ENCODE measurements around the gene SORT1.
"Not testable (repeated sequence)": the region's sequence is repeated elsewhere in the genome, so short reads cannot be mapped to it uniquely, and the experiment has no call there.

The SORT1 gene

DNA sequence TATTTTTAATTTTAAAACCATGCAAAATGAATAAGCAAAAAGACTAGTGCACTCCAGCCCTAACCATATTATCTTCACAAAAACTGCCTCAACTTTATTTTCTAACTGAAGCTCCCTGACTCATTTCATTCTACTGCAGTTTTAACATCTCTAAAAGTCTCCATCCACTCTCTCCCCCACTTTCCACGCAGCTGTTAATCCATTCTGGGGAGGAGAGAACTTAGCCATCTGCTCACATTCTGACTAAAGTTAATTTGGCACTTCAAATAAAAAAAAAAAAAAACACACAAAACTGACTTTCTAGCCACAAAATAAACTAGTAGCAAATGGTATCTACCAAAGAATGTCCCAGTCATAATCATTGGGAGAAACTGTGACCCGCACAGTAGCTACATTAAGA is 85.5 kb downstream of the SORT1 start:
- Mint-ChIP-seq H3K27ac (no peak overlapping the region), H3K4me1 (ENCODE audit: low read depth) (peaks cover 2% of the 10 kb centered on the region), H3K4me3 (no peak overlapping the region)

DNA sequence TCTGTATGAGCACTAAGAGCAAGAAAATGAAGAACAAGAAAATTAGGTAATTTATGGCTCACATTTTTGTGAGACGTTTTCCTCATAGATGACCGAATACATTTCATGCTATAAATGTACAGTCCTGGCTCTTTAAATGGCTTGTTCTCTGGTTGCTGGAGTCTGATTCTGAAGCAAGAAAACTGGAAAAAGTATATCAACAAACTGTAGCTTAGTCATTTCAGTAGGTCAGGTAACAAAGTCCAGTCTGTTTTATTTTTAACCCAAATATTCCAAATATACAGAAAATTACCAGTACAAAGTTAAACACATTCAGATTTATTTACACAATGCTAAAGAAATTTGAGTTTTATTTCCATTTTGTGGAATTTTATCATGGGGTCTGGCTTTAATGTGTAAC is 88.4 kb downstream of the SORT1 start:
- no peaks in the 10 kb centered on the region for H3K9me3 Mint-ChIP-seq
- no peaks in the 10 kb centered on the region for H3K27me3 Mint-ChIP-seq
- no peaks in the 10 kb centered on the region for H3K36me3 Mint-ChIP-seq (ENCODE audit: low read depth)
- no peak overlapping the region for H3K4me3 Mint-ChIP-seq
- H3K4me1 Mint-ChIP-seq (ENCODE audit: low read depth), result peaks cover 3% of the 10 kb centered on the region
- H3K27ac Mint-ChIP-seq, result no peak overlapping the region

More for the DNA sequence above, 85.5 kb downstream of the SORT1 start:
- no peaks in the 10 kb centered on the region for H3K36me3 Mint-ChIP-seq (ENCODE audit: low read depth)
- H3K9me3 Mint-ChIP-seq, result no peaks in the 10 kb centered on the region
- H3K27me3 Mint-ChIP-seq, result no peaks in the 10 kb centered on the region

DNA sequence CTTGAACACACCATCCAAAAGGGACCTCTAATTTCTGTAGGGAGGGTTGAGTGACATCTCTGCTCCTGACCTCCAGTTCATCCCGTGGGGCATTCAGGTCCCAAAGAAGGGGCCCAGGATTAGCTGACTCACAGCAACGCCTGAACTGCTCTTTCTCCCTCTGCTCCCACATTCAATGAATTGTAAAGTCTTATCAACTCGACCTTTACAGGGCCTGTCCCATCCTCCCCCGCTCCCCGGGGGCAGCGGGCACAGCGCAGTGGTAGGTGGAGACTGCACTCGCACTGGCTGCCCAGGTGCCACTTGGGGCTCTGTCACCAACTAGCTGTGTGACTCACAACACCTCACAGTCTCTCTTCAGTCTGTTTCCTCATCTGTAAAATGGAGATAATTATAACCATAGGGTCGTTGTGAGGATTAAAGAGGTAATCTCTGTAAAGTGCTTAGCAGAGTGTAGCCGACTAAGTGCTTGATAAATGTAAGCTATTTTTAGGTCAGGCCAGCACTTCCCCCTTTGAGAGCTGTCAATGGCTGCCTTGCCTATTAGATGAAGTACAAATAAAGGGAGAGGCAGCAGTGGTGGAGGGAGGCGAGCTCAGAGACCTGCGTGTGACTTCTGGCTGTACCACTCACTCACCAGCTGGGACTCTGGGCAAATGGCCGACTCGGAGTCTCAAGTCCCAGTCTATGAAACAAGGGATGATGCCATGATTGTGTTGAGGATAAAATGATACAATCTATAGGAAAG is 90.3 kb downstream of the SORT1 start:
- Mint-ChIP-seq H3K27ac (no peak overlapping the region), H3K4me1 (ENCODE audit: low read depth) (peaks cover 3% of the 10 kb centered on the region), H3K4me3 (no peak overlapping the region), H3K9me3 (no peaks in the 10 kb centered on the region), H3K27me3 (no peaks in the 10 kb centered on the region), H3K36me3 (ENCODE audit: low read depth) (no peaks in the 10 kb centered on the region)

GRCh38 chr1:109306832-109307273 is 90.9 kb downstream of the SORT1 start, which contains the start of gene MYBPHL:
TSS of gene MYBPHL (minus strand) at chr1:109307011. CDS start at chr1:109306991, 20 bp downstream.
- Mint-ChIP-seq H3K27ac (no peak within 1 kb of the TSS), H3K27me3 (no peaks in the 10 kb centered on the region), H3K4me3 (no peak within 1 kb of the TSS), H3K9me3 (no peaks in the 10 kb centered on the region), H3K4me1 (ENCODE audit: low read depth) (peaks cover 3% of the 10 kb centered on the region), H3K36me3 (ENCODE audit: low read depth) (no peaks in the 10 kb centered on the region)

DNA sequence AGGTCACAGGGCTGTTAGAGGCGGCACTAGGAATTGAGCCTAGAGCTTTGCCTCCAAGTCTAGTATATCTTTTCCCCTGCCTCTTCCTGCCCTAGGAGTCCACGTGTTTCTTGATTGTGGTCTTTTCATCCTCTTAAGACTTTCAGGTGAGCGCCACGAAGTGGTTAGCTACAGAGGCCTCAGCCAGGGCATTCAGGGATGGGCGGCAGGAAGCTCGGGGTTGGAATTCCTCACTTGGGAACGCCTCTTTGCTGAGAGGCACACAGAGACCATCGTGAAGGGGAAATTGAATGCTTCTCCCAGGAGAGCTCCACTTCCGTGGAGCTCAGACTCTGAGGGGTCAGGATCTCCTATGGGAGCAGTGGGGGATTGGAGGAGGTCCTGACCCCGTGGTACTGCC is 91.7 kb downstream of the SORT1 start:
- H3K9me3 Mint-ChIP-seq; H3K27me3 Mint-ChIP-seq; H3K36me3 Mint-ChIP-seq (ENCODE audit: low read depth); H3K27ac Mint-ChIP-seq; H3K4me3 Mint-ChIP-seq; H3K4me1 Mint-ChIP-seq (ENCODE audit: low read depth): not testable (repeated sequence)

DNA sequence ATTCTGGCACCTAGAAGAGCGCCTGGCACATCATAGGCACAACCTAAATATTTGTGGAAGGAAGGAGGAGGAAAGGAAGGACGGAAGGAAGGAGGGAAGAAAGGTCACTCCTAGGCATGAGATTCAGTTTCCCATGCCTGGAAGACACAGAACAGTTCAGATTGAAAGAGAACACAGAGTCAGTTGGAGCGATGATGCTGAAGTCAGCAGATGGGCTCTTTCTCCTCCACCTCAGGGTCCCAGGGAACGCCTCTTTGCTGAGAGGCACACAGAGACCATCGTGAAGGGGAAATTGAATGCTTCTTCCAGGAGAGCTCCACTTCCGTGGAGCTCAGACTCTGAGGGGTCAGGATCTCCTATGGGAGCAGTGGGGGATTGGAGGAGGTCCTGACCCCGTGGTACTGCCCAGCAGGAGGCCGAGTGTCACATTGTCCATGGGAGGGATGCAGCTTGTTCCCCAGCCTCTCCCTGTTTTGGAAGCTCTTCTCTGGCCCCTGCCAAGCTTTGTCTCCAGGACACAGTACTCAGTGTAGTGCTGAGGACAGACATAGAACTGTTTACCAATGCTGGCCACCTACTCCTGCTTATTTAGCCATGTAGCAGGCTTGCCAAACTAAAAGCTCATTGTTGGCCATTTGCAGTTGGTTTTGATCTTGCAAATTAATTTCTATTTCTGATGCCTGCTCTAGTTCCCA is 93.3 kb downstream of the SORT1 start:
- Mint-ChIP-seq H3K36me3 (ENCODE audit: low read depth) (no peaks in the 10 kb centered on the region), H3K4me3 (no peak overlapping the region), H3K9me3 (no peaks in the 10 kb centered on the region), H3K4me1 (ENCODE audit: low read depth) (peaks cover 3% of the 10 kb centered on the region), H3K27me3 (no peaks in the 10 kb centered on the region), H3K27ac (no peak overlapping the region)

DNA sequence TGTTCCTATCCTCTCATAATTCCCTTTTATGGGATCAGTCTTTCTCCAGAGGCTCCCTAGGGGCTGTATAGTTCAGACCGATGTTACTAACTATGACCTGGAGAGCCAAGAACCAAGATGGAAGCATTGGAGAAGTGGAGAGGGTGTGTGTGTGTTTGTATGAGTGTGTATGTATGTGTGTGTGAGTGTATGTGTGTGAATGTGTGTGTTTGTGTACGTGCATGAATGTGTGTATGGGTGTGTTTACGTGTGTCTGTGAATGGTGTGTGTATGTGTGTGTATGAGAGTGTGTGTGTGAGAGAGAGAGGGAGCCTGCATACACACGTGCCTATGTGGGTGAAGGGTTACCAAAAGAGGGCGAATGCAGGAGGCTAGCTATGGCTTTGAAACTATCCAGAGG is 95.8 kb downstream of the SORT1 start:
- H3K27ac Mint-ChIP-seq, result no peak overlapping the region

DNA sequence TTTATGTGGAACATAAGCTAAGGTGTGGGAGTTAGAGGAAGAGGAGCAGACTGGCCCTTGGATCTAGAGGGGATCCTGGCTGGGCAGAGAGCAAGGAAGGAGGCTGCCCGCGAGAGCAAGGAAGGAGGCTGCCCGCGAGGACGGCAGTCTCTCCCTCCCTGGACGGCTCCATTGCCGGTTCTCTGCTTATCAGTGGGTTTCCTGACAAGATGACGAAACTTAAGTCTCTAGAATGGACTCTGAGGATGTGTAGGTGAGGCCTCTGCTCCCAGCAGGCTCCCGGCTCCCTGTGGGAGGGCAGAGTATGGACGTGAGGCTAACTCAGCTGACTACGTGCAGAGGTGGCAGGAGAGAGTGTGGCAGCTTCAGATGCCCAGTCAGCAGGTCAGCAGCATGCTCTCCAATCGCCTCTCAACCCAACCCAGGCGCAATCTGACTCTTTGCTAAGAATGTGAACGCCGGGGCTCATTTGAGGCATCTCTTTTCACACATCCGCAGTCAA is 97.0 kb downstream of the SORT1 start:
- Mint-ChIP-seq H3K27ac (no peak overlapping the region), H3K36me3 (ENCODE audit: low read depth) (no peaks in the 10 kb centered on the region), H3K4me3 (no peak overlapping the region), H3K27me3 (no peaks in the 10 kb centered on the region), H3K9me3 (no peaks in the 10 kb centered on the region), H3K4me1 (ENCODE audit: low read depth) (no peaks in the 10 kb centered on the region)

More for the DNA sequence above, 95.8 kb downstream of the SORT1 start:
- Mint-ChIP-seq H3K4me3 (no peak overlapping the region), H3K4me1 (ENCODE audit: low read depth) (no peaks in the 10 kb centered on the region), H3K27me3 (no peaks in the 10 kb centered on the region), H3K9me3 (no peaks in the 10 kb centered on the region), H3K36me3 (ENCODE audit: low read depth) (no peaks in the 10 kb centered on the region)

- no peak overlapping the region for H3K4me3 Mint-ChIP-seq
- H3K9me3 Mint-ChIP-seq, result no peaks in the 10 kb centered on the region
- no peaks in the 10 kb centered on the region for H3K27me3 Mint-ChIP-seq
- no peaks in the 10 kb centered on the region for H3K36me3 Mint-ChIP-seq (ENCODE audit: low read depth)
- H3K4me1 Mint-ChIP-seq (ENCODE audit: low read depth), result no peaks in the 10 kb centered on the region
- H3K27ac Mint-ChIP-seq, result no peak overlapping the region
These were observed 98.0 kb downstream of the SORT1 start for GRCh38 chr1:109299558-109300343.

GRCh38 chr1:109298666-109299557 is 98.8 kb downstream of the SORT1 start:
- Mint-ChIP-seq H3K4me1 (ENCODE audit: low read depth) (no peaks in the 10 kb centered on the region), H3K27ac (no peak overlapping the region), H3K4me3 (no peak overlapping the region), H3K36me3 (ENCODE audit: low read depth) (no peaks in the 10 kb centered on the region), H3K9me3 (no peaks in the 10 kb centered on the region), H3K27me3 (no peaks in the 10 kb centered on the region)

DNA sequence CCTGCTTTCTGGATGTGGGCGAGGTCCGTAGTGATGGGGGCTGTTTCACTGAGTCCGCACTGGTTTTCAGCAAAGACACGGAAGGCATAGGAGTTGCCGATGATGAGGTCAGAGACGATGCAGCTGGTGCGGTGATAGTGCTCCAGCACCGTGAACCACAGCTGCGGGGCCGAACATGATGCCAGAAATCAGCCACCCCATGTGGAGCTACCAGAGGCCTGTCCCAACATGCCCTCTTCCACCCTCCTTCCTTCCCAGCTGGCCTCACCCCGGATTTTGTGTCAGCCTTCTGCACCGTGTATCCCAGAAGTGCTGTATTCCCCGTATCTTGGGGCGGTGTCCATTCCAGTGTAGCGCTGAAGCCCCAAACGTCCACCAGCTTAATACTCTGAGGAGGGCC is 100.9 kb downstream of the SORT1 start:
- Mint-ChIP-seq H3K4me3 (no peak overlapping the region), H3K27ac (no peak overlapping the region), H3K36me3 (ENCODE audit: low read depth) (no peaks in the 10 kb centered on the region), H3K27me3 (no peaks in the 10 kb centered on the region), H3K4me1 (ENCODE audit: low read depth) (no peaks in the 10 kb centered on the region), H3K9me3 (no peaks in the 10 kb centered on the region)

GRCh38 chr1:109295712-109296415 is 101.9 kb downstream of the SORT1 start:
- Mint-ChIP-seq H3K27me3 (no peaks in the 10 kb centered on the region), H3K9me3 (no peaks in the 10 kb centered on the region), H3K27ac (no peak overlapping the region), H3K4me1 (ENCODE audit: low read depth) (no peaks in the 10 kb centered on the region), H3K36me3 (ENCODE audit: low read depth) (no peaks in the 10 kb centered on the region), H3K4me3 (no peak overlapping the region)

GRCh38 chr1:109294481-109294880 is 103.2 kb downstream of the SORT1 start:
- Mint-ChIP-seq H3K27ac (no peak overlapping the region), H3K4me3 (no peak overlapping the region), H3K36me3 (ENCODE audit: low read depth) (no peaks in the 10 kb centered on the region), H3K27me3 (no peaks in the 10 kb centered on the region), H3K4me1 (ENCODE audit: low read depth) (no peaks in the 10 kb centered on the region), H3K9me3 (no peaks in the 10 kb centered on the region)

DNA sequence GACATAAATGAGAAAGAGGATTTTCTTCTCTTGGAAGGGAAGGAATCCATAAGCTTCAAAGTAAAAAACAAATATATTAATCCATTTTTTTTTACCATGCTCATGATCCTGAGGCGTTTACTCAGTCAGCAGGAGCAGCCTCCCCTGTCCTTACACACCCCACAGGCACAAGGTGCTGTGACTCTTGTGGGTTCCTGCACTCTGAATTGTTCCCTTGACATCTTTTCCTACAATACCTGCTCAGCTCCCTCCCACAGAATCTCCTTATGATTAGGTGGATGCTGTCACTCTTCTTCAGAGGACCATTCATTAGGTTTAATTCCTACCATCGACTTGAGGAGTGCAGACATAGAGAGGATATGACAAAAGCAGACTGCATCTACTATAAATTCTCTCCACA is 104.7 kb downstream of the SORT1 start:
- no peaks in the 10 kb centered on the region for H3K36me3 Mint-ChIP-seq (ENCODE audit: low read depth)
- no peaks in the 10 kb centered on the region for H3K4me1 Mint-ChIP-seq (ENCODE audit: low read depth)
- H3K4me3 Mint-ChIP-seq, result no peak overlapping the region
- no peaks in the 10 kb centered on the region for H3K9me3 Mint-ChIP-seq
- H3K27ac Mint-ChIP-seq, result no peak overlapping the region
- H3K27me3 Mint-ChIP-seq, result peaks cover 4% of the 10 kb centered on the region

All from stimulated activated naive CD8-positive, alpha-beta T cell treated with anti-CD3 and anti-CD28 coated beads, Interleukin-15, Interleukin-2, amounts not matched to agents 100 ng/mL and 50 ng/mL, for 24 hours (primary cell).